Activated T-cell treated with anti-CD3 and anti-CD28 coated beads, Interleukin-2, amount 50 U/mL, for 72 hours (primary cell): ENCODE data around the gene MAN2B1. TPM values are rescaled to one million over a fixed set of nuclear protein-coding genes. Genes with fewer than 3 reads are reported as not detected.
"Not testable (repeated sequence)": the region's sequence is repeated elsewhere in the genome, so short reads cannot be mapped to it uniquely, and the experiment has no call there.

Experiments
- ATAC-seq, 2 donors: fragments of 150-1000 bp; cut with Tn5 transposase; replicated peaks in 1 of 2; 2 replicates each; pipeline ENCODE4 v1.10.0; 2021; ENCODE audit warnings: moderate library complexity in 2 of 2, mild to moderate bottlenecking in 1 of 2
- DNase-seq, 2 donors: peaks; one replicate each; pipeline ENCODE4 v3.0.0; 2021 to 2022; ENCODE audit warnings: mixed read lengths in 1 of 2
- H3K27ac Mint-ChIP-seq: one replicate; pipeline ENCODE4 v1.8.0; 2022; ENCODE audit warnings: mild to moderate bottlenecking, moderate library complexity, mixed read lengths
- H3K27me3 Mint-ChIP-seq: one replicate; pipeline ENCODE4 v1.8.0; 2022; ENCODE audit warnings: low read depth, mixed read lengths
- H3K36me3 Mint-ChIP-seq, 2 donors: one replicate each; pipeline ENCODE4 v1.8.0; 2022; ENCODE audit warnings: mixed read lengths in 2 of 2, mild to moderate bottlenecking in 1 of 2; ENCODE audit not compliant: insufficient read depth in 2 of 2
- H3K4me1 Mint-ChIP-seq: one replicate; pipeline ENCODE4 v1.8.0; 2022; ENCODE audit warnings: low read depth, mixed read lengths
- H3K4me3 Mint-ChIP-seq, 2 donors: one replicate each; pipeline ENCODE4 v1.8.0; 2022; ENCODE audit warnings: mild to moderate bottlenecking in 2 of 2, mixed read lengths in 2 of 2, moderate library complexity in 2 of 2
- H3K9me3 Mint-ChIP-seq, 2 donors: one replicate each; pipeline ENCODE4 v1.8.0; 2022; ENCODE audit warnings: mixed read lengths in 2 of 2
- total RNA-seq, 2 donors: library from RNA; stranded (reverse); gene quantifications; one replicate each; pipeline ENCODE4 v1.2.3, GENCODE V29; 2022

The MAN2B1 gene
- total RNA-seq, 2 donors from 2014 or later, result 75.8 to 109 TPM

DNA sequence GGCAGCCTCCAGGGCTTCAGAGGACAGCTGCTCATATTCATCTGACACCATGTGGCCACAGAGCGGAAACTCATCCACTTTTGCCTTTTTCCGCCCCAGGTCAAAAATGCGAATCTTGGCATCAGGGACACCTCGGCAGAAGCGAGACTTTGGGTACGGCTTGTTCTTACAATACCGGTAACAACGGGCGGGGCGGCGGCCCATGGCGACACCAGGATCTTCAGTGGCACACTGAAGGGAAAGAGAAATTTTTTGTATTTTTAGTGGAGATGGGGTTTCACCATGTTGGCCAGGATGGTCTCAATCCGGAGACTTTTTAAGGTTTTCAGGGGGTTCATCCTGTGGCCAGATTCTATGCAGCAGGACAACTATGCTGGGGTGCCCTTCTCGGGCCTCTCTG lies 22.8 kb downstream of the MAN2B1 start:
- not testable (repeated sequence) for H3K9me3 Mint-ChIP-seq, DNase-seq, ATAC-seq, H3K27ac Mint-ChIP-seq, H3K27me3 Mint-ChIP-seq, H3K4me3 Mint-ChIP-seq, H3K36me3 Mint-ChIP-seq
- peaks cover 17% of the 10 kb centered on the region for H3K4me1 Mint-ChIP-seq

DNA sequence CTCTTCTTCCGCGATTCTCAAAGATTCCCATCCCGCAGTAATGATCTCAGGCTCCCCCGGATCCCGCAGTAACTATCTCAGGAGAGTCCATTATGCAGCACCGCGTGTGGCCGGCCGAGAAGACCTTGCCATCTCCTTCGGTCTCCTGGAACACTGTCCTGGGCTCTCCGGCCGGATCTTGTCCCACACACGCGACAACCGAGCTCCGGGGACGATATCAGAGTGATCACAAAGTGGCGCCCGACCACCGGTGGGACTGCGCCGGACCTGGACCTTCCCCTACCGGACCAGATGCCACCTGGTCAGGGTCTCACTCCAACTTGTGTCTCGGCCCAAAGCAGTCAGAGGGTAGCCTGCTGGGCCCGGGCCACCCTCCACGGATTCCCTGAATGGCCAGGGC lies 24.0 kb downstream of the MAN2B1 start:
- no peak for ATAC-seq
- H3K4me1 Mint-ChIP-seq, result peaks cover 17% of the 10 kb centered on the region
- H3K4me3 Mint-ChIP-seq, result no peak overlapping the region
- H3K27ac Mint-ChIP-seq, result no peak overlapping the region
- DNase-seq, result no peak
- H3K36me3 Mint-ChIP-seq, result peaks cover 0 to 2% of the 10 kb centered on the region in 2 donors
- H3K9me3 Mint-ChIP-seq, result no peaks in the 10 kb centered on the region
- no peaks in the 10 kb centered on the region for H3K27me3 Mint-ChIP-seq

DNA sequence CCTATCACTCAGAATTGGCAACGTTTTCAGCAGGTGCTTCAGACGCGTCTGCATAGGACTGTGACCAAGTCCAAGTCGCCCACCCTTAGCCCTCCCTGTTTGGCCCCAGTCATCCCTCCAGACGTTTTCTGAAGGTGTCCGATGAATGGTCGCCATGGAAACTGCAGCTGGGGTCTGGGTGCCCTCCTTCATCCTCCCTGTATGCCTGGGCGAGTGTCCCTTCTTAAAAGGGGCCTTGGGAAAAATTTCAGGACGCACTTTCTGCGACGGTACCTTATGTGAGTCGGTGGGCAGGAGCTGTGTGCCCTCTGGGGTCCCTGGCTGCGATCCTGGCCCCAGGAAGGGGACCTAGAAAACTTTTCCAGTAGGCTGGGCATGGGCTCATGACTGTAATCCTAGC lies 25.1 kb downstream of the MAN2B1 start:
- Mint-ChIP-seq H3K27ac (no peak overlapping the region), H3K36me3 (peaks cover 0 to 1% of the 10 kb centered on the region in 2 donors), H3K9me3 (no peaks in the 10 kb centered on the region), H3K4me1 (peaks cover 17% of the 10 kb centered on the region), H3K4me3 (no peak overlapping the region), H3K27me3 (no peaks in the 10 kb centered on the region)
- ATAC-seq, result no peak
- DNase-seq, result no peak

DNA sequence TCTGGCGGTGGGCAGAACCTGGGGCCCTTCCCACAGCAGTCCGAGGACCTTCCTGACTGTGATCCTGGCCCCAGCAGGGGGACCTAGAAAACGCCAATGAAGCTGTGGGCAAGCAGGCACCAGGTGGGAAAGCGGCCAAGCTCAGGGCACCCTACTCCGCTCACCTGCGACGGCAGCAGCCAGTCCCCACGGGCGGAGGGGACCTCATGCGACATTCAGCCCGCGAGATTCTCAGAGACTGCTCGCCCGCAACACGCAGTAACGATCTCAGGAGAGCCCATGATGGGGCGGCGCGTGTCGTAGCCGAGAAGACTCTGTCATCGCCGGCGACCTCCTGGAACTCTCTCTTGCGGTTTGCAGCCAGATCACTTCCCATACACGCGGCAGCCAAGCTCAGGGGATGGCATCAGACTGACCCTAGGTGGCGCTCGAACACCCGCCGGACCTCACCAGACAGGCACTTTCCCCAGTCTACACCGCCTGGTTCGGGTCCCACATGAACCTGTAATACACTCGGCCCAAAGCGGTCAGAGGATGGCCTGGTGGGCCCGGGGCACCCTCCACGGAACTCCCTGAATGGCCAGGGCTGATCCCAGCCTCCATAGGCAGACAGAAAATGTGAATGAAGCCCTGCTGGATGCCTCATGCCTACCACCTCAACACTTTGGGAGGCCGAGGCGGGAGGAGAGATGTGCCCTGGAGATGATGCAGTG lies 26.5 kb downstream of the MAN2B1 start:
- peak overlapping the region; percentile 3 for H3K27ac Mint-ChIP-seq

DNA sequence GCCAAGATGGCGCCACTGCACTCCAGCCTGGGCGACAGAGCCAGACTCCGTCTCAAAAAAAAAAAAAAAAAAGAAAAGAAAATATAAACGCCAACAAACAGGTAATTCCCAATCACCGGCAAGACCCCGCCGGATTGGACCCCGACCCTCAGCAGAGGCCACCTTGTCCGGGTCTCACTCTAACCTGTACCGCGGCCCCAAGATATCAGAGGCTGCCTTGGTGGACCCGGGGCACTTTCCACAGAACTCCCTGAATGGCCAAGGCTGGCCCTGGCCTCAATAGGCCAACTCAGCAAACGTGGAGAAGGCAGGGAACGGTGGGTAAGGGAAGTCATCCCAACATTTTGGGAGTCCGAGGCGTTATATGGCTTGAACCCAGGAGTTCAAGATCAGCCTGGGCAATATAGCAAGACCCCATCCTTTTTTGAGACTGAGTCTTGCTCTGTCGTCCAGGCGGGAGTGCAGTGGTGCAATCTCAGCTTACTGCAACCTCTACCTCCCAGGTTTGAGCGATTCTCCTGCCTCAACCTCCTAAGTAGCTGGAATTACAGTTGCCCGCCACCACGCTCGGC lies 27.8 kb downstream of the MAN2B1 start:
- Mint-ChIP-seq H3K36me3 (peaks cover 0 to 7% of the 10 kb centered on the region in 2 donors), H3K27me3 (no peaks in the 10 kb centered on the region), H3K4me1 (peaks cover 22% of the 10 kb centered on the region), H3K9me3 (no peaks in the 10 kb centered on the region), H3K27ac (no peak overlapping the region), H3K4me3 (no peak overlapping the region)
- DNase-seq, result no peak
- ATAC-seq, result no peak

More for the DNA sequence above, 26.5 kb downstream of the MAN2B1 start:
- peaks cover 20% of the 10 kb centered on the region for H3K4me1 Mint-ChIP-seq
- DNase-seq (peak; percentile 90), ATAC-seq (peak; percentile 92 to 96)
- peak overlapping the region; percentile 49 to 66 for H3K4me3 Mint-ChIP-seq
- no peaks in the 10 kb centered on the region for H3K9me3 Mint-ChIP-seq
- peaks cover 0 to 3% of the 10 kb centered on the region in 2 donors for H3K36me3 Mint-ChIP-seq
- H3K27me3 Mint-ChIP-seq, result no peaks in the 10 kb centered on the region

DNA sequence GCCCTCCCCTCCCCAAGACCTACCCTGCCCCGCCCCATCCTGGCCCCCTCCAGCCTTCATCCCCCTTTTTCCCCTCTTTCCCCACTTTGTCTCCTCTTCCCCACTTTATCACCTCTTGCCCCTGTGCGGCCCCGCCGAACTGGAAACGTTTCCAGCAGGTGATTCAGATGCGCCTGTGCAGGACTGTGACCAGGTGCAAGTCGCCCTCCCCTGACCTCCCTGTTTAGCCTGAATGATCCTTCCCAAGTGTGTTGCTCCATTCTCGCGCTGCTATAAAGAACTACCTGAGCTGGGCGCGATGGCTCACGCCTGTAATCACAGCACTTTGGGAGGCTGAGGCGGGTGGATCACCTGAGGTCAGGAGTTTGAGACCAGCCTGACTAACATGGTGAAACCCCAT lies 29.9 kb downstream of the MAN2B1 start:
- Mint-ChIP-seq H3K4me3 (no peak overlapping the region), H3K36me3 (peaks cover 0 to 7% of the 10 kb centered on the region in 2 donors), H3K27ac (no peak overlapping the region), H3K4me1 (peaks cover 22% of the 10 kb centered on the region), H3K27me3 (no peaks in the 10 kb centered on the region), H3K9me3 (no peaks in the 10 kb centered on the region)
- ATAC-seq, result no peak
- DNase-seq, result no peak

DNA sequence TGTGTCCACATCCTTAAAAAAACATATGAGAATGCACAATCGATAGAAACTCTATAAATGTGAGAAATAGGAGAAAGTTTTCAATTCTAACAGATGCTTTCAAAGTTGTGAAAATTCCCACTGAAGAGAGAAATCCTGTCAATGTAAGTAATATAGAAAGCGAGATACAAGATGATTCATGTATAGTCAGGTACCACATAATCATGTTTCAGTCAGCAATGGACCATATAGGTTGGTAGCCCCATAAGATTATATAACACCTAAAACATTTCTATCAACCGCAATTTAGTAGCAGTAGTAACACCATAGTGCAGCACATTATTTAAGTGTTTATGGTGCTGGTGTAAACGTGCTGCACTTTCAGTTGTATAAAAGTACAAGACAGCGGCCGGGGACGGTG lies 37.3 kb downstream of the MAN2B1 start:
- Mint-ChIP-seq H3K9me3 (peaks cover 13 to 15% of the 10 kb centered on the region in 2 donors), H3K4me1 (peaks cover 9% of the 10 kb centered on the region), H3K4me3 (no peak overlapping the region), H3K27ac (peak overlapping the region; percentile 31), H3K27me3 (no peaks in the 10 kb centered on the region), H3K36me3 (peaks cover 27 to 46% of the 10 kb centered on the region in 2 donors)
- no peak for ATAC-seq
- no peak for DNase-seq

DNA sequence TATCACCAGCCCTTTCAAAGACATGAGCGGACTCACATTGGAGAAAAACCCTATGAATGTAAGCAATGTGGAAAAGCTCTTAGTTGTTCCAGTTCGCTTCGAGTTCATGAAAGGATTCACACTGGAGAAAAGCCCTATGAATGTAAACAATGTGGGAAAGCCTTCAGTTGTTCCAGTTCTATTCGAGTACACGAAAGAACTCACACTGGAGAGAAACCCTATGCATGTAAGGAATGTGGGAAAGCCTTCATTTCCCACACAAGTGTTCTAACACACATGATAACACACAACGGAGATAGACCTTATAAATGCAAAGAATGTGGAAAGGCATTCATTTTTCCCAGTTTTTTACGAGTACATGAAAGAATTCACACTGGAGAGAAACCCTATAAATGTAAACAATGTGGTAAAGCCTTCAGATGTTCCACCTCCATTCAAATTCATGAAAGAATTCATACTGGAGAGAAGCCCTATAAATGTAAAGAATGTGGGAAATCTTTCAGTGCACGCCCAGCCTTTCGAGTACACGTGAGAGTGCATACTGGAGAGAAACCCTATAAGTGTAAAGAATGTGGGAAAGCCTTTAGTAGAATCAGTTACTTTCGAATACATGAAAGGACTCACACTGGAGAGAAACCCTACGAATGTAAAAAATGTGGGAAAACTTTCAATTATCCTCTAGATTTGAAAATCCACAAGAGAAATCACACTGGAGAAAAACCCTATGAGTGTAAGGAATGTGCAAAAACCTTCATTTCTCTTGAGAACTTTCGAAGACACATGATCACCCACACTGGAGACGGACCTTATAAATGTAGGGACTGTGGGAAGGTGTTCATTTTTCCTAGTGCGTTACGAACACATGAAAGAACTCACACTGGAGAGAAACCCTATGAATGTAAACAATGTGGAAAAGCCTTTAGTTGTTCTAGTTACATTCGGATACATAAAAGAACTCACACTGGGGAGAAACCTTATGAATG lies 38.2 kb downstream of the MAN2B1 start:
- no peak overlapping the region for H3K27ac Mint-ChIP-seq
- DNase-seq, result no peak
- peaks cover 13 to 15% of the 10 kb centered on the region in 2 donors for H3K9me3 Mint-ChIP-seq
- H3K4me3 Mint-ChIP-seq, result no peak overlapping the region
- no peak for ATAC-seq
- H3K4me1 Mint-ChIP-seq, result peaks cover 9% of the 10 kb centered on the region
- H3K27me3 Mint-ChIP-seq, result no peaks in the 10 kb centered on the region
- peaks cover 29 to 47% of the 10 kb centered on the region in 2 donors for H3K36me3 Mint-ChIP-seq

DNA sequence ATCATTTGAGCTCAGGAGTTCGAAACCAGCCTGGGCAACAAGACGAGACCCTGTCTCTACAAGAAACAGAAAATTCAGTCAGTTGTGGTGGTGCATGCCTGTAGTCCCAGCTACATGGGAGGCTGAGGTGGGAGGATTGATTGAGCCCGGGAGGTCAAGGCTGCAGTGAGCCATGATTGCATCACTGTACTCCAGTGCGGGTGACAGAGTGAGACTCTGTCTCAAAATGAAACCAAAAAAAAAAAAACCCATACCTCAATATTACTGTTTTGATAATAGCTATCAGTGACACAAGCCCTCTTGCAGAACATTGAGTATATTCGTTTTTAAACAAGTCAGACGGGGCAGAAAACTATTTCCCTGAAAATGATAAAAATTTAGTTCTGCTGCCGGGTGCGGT lies 39.6 kb downstream of the MAN2B1 start:
- no peak overlapping the region for H3K4me3 Mint-ChIP-seq
- peaks cover 13 to 15% of the 10 kb centered on the region in 2 donors for H3K9me3 Mint-ChIP-seq
- H3K27me3 Mint-ChIP-seq, result no peaks in the 10 kb centered on the region
- DNase-seq (no peak), ATAC-seq (no peak)
- H3K36me3 Mint-ChIP-seq, result peaks cover 29 to 47% of the 10 kb centered on the region in 2 donors
- H3K4me1 Mint-ChIP-seq, result peaks cover 9% of the 10 kb centered on the region
- no peak overlapping the region for H3K27ac Mint-ChIP-seq

DNA sequence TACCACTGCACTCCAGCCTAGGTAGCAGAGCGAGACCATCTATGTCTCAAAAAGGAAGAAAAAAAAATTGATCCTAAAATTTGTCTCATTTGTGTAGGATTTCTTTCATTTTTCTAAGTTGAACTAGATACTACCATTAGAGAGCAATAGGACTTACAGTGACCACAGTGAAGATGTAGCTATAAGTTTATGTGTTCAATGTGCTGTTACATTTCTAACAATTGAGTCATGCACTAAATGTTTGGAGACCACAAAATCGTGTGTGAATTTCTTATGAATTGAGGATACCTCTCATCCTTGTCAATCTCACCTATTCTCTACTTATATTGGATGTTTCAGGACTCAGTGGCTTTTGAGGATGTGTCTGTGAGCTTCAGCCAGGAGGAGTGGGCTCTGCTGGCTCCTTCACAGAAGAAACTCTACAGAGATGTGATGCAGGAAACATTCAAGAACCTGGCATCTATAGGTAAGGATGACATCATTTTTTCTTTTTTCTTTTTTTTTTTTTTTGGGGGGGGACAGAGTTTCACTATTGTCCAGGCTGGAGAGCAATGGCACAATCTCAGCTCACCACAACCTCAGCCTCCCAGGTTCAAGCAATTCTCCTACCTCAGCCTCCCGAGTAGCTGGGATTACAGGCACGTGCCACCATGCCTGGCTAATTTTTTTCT lies 43.0 kb downstream of the MAN2B1 start:
- Mint-ChIP-seq H3K27ac (no peak overlapping the region), H3K27me3 (no peaks in the 10 kb centered on the region), H3K9me3 (peaks cover 7 to 9% of the 10 kb centered on the region in 2 donors), H3K36me3 (peaks cover 19 to 34% of the 10 kb centered on the region in 2 donors), H3K4me1 (no peaks in the 10 kb centered on the region), H3K4me3 (no peak overlapping the region)
- DNase-seq (no peak), ATAC-seq (no peak)

DNA sequence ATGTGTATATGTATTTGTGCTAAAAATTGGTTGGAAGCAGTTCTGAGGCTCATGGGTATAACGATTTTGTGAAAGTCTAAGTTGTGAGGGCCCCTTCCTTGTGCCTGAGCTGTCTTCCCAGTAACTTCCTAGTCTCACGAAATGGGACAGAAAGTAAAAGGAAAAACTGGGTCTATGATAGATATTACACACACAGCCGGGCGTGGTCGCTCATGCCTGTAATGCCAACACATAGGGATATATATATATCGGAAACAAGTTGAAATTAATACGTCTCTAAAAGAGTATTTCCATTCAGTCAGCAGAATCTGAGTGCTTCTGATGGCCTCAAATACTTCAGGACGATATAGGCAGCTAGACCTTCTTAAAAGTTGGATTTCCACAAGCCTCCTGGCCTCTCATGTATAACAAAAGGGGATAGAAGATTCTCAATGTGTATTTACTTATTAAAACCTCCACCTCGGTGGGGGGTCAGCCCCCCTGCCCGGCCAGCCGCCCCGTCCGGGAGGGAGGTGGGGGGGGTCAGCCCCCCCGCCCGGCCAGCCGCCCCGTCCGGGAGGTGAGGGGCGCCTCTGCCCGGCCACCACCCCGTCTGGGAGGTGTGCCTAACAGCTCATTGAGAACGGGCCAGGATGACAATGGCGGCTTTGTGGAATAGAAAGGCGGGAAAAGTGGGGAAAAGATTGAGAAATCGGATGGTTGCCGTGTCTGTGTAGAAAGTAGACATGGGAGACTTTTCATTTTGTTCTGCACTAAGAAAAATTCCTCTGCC lies 45.1 kb downstream of the MAN2B1 start:
- not testable (repeated sequence) for H3K27ac Mint-ChIP-seq, DNase-seq, ATAC-seq, H3K27me3 Mint-ChIP-seq, H3K9me3 Mint-ChIP-seq, H3K4me3 Mint-ChIP-seq
- peaks cover 14% of the 10 kb centered on the region for H3K4me1 Mint-ChIP-seq
- H3K36me3 Mint-ChIP-seq, result peaks cover 5 to 18% of the 10 kb centered on the region in 2 donors

DNA sequence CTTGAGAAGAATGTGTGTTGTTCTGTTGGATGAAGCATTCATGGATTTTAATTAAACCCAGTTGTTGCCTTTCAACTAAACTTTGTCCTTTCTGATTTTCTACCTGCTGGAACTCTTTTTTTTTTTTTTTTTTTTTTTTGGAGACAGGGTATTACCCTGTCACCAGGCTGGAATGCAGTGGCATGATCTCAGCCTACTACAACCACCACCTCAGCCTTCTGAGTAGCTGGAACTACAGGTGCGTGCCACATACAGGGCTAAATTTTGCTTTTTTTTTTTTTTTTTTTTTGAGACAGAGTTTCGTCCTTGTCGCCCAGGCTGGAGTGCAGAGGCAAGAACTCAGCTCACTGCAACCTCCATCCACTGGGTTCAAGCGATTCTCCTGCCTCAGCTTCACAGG lies 48.9 kb downstream of the MAN2B1 start:
- no peak for DNase-seq
- Mint-ChIP-seq H3K9me3 (no peaks in the 10 kb centered on the region), H3K27ac (no peak overlapping the region), H3K4me1 (peaks cover 43% of the 10 kb centered on the region), H3K4me3 (no peak overlapping the region), H3K36me3 (peaks cover 12 to 13% of the 10 kb centered on the region in 2 donors), H3K27me3 (no peaks in the 10 kb centered on the region)
- ATAC-seq, result no peak
